Activated naive CD8-positive, alpha-beta T cell treated with anti-CD3 and anti-CD28 coated beads, Interleukin-2, amount 50 U/mL, for 24 hours (primary cell): Measurements from ENCODE around the gene KLHL6.

ENCODE experiments used
- ATAC-seq: fragments of 150-1000 bp; cut with Tn5 transposase; one replicate; pipeline ENCODE4 v1.10.0; 2021
- DNase-seq: peaks from one replicate; pipeline ENCODE4 v3.0.0; 2021
- H3K27ac Mint-ChIP-seq: one replicate; pipeline ENCODE4 v1.8.0; 2021; ENCODE audit warnings: mild to moderate bottlenecking, mixed read lengths
- H3K27me3 Mint-ChIP-seq: one replicate; pipeline ENCODE4 v1.8.0; 2021; ENCODE audit warnings: mixed read lengths
- H3K36me3 Mint-ChIP-seq: one replicate; pipeline ENCODE4 v1.8.0; 2021; ENCODE audit warnings: low read depth, mixed read lengths
- H3K4me1 Mint-ChIP-seq: one replicate; pipeline ENCODE4 v1.8.0; 2021; ENCODE audit warnings: mixed read lengths
- H3K4me3 Mint-ChIP-seq: one replicate; pipeline ENCODE4 v1.8.0; 2021; ENCODE audit warnings: mild to moderate bottlenecking, moderate library complexity, mixed read lengths
- H3K9me3 Mint-ChIP-seq: one replicate; pipeline ENCODE4 v1.8.0; 2021; ENCODE audit warnings: mixed read lengths

Gene KLHL6

DNA sequence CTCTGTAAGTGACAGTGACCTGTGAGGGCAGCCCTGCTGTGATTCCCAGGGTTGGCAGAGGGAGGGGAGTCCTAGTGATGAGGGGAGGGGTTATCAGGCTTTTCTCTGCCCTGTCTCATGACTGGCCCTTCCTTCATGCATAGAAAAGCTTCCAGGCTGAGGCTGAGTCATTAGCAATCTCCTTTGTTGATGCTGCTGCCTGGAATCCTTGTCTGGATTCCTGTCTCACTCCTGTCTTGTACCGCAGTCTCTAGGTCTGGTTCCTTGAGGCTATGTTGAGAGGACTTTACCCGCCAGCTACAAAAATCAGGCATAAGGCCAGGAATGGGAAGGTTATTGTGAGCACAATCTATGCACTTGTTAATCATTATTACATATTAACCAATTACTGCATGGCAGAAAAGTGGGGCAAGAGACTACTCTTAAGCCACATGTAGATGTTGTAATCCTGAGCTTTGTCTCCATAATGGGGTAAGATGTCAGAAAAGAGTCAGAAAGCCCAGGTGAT lies 7.2 kb downstream of the KLHL6 start:
- DNase-seq (no peak), ATAC-seq (no peak)
- H3K4me3 Mint-ChIP-seq: no peak overlapping the region
- H3K27ac Mint-ChIP-seq: no peak overlapping the region
- no peaks in the 10 kb centered on the region for H3K27me3 Mint-ChIP-seq
- H3K36me3 Mint-ChIP-seq: peaks cover 36% of the 10 kb centered on the region
- H3K9me3 Mint-ChIP-seq: no peaks in the 10 kb centered on the region
- peaks cover 62% of the 10 kb centered on the region for H3K4me1 Mint-ChIP-seq

- Mint-ChIP-seq H3K4me1 (peaks cover 63% of the 10 kb centered on the region), H3K4me3 (no peak overlapping the region)
Observed at GRCh38 chr3:183546625-183547024, 8.9 kb downstream of the KLHL6 start.

GRCh38 chr3:183545708-183546107 lies 9.8 kb downstream of the KLHL6 start:
- H3K27me3 Mint-ChIP-seq: no peaks in the 10 kb centered on the region
- H3K27ac Mint-ChIP-seq: no peak overlapping the region
- H3K9me3 Mint-ChIP-seq: no peaks in the 10 kb centered on the region
- peaks cover 24% of the 10 kb centered on the region for H3K36me3 Mint-ChIP-seq
- no peak for ATAC-seq
- no peak overlapping the region for H3K4me3 Mint-ChIP-seq
- H3K4me1 Mint-ChIP-seq: peaks cover 63% of the 10 kb centered on the region
- DNase-seq: no peak

More at GRCh38 chr3:183546625-183547024, 8.9 kb downstream of the KLHL6 start:
- peaks cover 29% of the 10 kb centered on the region for H3K36me3 Mint-ChIP-seq
- no peaks in the 10 kb centered on the region for H3K9me3 Mint-ChIP-seq
- ATAC-seq (no peak), DNase-seq (no peak)
- H3K27me3 Mint-ChIP-seq: no peaks in the 10 kb centered on the region
- H3K27ac Mint-ChIP-seq: no peak overlapping the region

DNA sequence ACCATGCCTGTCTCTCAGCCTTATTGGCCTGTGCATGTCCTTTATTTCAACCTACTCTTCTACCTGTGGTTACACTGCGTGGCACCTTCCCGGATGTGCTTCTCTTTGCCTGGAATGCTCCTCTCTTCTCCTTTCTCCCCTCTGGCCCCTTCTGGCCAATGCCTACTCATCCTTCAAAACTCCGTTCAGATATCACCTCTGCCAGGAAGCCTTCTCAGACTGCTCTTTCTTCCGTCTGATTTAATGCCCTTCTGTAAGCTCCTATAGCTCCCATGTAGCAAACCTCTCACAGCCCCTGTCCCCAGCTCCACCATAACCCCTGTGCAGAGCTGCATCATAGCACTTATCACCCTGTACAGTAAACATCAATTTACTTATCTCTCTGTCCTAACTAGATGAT lies 13.2 kb downstream of the KLHL6 start:
- DNase-seq (no peak), ATAC-seq (no peak)
- Mint-ChIP-seq H3K4me3 (no peak overlapping the region), H3K27ac (peak overlapping the region; percentile 30), H3K27me3 (no peaks in the 10 kb centered on the region), H3K4me1 (peaks cover 63% of the 10 kb centered on the region), H3K9me3 (no peaks in the 10 kb centered on the region), H3K36me3 (peaks cover 18% of the 10 kb centered on the region)

DNA sequence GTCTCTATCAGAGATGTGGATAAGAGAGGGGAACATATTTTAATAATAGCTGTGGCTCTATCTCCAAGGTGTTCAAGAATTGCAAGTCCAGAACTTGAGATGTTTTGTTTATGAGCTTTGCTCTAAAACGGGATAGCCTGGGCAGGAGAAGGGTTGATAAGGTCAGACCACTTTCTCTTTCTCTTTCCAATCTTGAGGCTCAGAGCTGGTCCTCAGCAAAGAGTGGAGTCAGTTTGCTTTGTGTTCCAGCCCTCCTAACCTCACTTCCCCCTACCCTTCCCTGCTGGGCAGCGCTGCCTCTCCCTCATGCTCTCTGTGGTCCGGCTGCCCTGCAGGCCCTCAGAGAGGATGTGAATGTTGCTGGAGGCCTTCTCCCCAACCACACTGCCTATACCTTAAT lies 13.8 kb downstream of the KLHL6 start:
- peaks cover 15% of the 10 kb centered on the region for H3K36me3 Mint-ChIP-seq
- peaks cover 68% of the 10 kb centered on the region for H3K4me1 Mint-ChIP-seq
- no peaks in the 10 kb centered on the region for H3K9me3 Mint-ChIP-seq
- peak overlapping the region; percentile 30 for H3K27ac Mint-ChIP-seq
- H3K4me3 Mint-ChIP-seq: peak overlapping the region; percentile 12
- H3K27me3 Mint-ChIP-seq: no peaks in the 10 kb centered on the region
- no peak for DNase-seq
- ATAC-seq: peak; percentile 62

DNA sequence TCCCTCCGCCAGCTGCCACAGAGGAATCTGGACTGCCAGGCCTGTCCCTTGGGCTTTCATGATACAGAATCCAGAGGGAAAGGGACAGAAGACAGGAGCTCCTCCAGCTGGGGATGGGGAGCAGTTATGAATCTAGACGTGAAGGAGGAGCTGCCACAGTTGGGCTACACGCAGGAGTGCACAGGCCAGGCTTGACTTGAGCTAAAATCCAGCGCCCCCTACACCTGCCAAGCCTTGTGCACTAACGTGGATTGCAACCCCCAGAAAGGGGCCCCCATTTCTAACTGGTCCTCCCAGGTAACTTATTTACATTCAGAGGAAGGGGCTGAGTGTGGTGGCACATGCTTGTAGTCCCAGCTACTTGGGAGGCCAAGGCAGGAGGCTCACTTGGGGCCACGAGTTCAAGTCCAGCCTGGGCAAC lies 14.3 kb downstream of the KLHL6 start:
- ATAC-seq (no peak), DNase-seq (no peak)
- Mint-ChIP-seq H3K4me3 (peak overlapping the region; percentile 34), H3K9me3 (no peaks in the 10 kb centered on the region), H3K27me3 (no peaks in the 10 kb centered on the region), H3K36me3 (peaks cover 11% of the 10 kb centered on the region), H3K4me1 (peaks cover 71% of the 10 kb centered on the region), H3K27ac (peak overlapping the region; percentile 73)

- DNase-seq (no peak), ATAC-seq (no peak)
- Mint-ChIP-seq H3K36me3 (peaks cover 11% of the 10 kb centered on the region), H3K4me1 (peaks cover 72% of the 10 kb centered on the region), H3K9me3 (no peaks in the 10 kb centered on the region), H3K27me3 (no peaks in the 10 kb centered on the region), H3K27ac (peak overlapping the region; percentile 73), H3K4me3 (peak overlapping the region; percentile 34)
Observed at GRCh38 chr3:183540501-183541234, 14.8 kb downstream of the KLHL6 start.

GRCh38 chr3:183539811-183540210 lies 15.7 kb downstream of the KLHL6 start:
- Mint-ChIP-seq H3K27me3 (no peaks in the 10 kb centered on the region), H3K27ac (no peak overlapping the region), H3K9me3 (no peaks in the 10 kb centered on the region), H3K4me1 (peaks cover 72% of the 10 kb centered on the region), H3K4me3 (no peak overlapping the region), H3K36me3 (peaks cover 11% of the 10 kb centered on the region)
- no peak for ATAC-seq
- DNase-seq: no peak

DNA sequence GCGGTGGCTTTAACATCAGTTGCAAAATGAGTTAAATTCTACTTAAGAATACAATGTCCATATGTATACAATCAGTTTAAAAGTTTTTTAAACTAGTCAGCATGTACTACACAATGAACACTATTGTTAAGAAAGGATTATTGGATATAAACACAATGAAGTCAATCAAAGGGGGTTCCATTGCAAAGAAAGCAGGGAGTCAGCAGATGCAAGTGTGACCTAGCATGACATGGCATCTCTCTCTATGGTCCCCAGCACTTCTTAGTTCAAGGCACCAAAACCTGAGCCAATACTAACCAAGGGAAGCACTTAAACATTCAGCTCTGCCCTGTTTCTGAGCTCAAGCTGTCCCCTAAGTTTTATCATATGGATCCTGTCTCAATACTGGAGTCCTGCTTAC lies 17.0 kb downstream of the KLHL6 start:
- DNase-seq: no peak
- H3K4me3 Mint-ChIP-seq: no peak overlapping the region
- no peaks in the 10 kb centered on the region for H3K27me3 Mint-ChIP-seq
- H3K36me3 Mint-ChIP-seq: peaks cover 10% of the 10 kb centered on the region
- ATAC-seq: no peak
- no peak overlapping the region for H3K27ac Mint-ChIP-seq
- peaks cover 70% of the 10 kb centered on the region for H3K4me1 Mint-ChIP-seq
- no peaks in the 10 kb centered on the region for H3K9me3 Mint-ChIP-seq

- Mint-ChIP-seq H3K4me3 (no peak overlapping the region), H3K27me3 (no peaks in the 10 kb centered on the region), H3K4me1 (peaks cover 68% of the 10 kb centered on the region)
Observed at GRCh38 chr3:183537295-183537730, 18.2 kb downstream of the KLHL6 start.

DNA sequence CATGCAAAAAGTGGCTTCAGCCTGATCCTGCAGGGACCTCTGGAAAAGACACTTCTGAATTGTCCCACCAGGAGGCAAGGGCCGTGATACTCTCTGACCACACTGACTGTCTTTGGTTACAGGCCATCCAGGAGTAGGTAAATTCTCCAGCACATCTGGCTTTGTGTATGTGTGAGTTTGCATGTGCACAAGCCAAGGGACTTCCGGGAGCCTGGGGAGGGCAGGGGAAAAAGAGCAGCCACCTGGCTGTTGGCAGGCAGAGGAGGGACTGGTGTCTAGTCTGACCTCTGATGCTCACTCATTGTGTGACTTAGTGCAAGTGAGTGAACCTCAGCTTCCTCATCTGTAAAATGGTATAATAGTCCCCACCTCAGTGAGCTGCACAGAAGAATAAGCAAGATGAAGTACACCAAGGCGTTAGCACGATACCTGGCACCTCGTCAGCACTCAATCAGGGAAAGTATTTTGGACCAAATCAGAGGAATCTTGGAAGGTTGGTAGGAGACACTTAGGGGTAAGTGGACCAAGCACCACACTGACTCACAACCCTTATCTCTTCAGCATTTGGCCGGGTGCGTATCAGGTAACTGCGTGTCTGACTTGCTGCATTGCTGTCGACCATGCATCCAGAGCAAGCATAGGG lies 19.1 kb downstream of the KLHL6 start:
- H3K4me3 Mint-ChIP-seq: no peak overlapping the region
- ATAC-seq: no peak
- H3K27me3 Mint-ChIP-seq: no peaks in the 10 kb centered on the region
- H3K9me3 Mint-ChIP-seq: no peaks in the 10 kb centered on the region
- no peak for DNase-seq
- peaks cover 62% of the 10 kb centered on the region for H3K4me1 Mint-ChIP-seq
- peaks cover 14% of the 10 kb centered on the region for H3K36me3 Mint-ChIP-seq
- peak overlapping the region; percentile 19 for H3K27ac Mint-ChIP-seq

More at GRCh38 chr3:183537295-183537730, 18.2 kb downstream of the KLHL6 start:
- no peak for ATAC-seq
- DNase-seq: no peak
- no peaks in the 10 kb centered on the region for H3K9me3 Mint-ChIP-seq
- no peak overlapping the region for H3K27ac Mint-ChIP-seq
- peaks cover 8% of the 10 kb centered on the region for H3K36me3 Mint-ChIP-seq

- Mint-ChIP-seq H3K36me3 (peaks cover 12% of the 10 kb centered on the region), H3K27me3 (no peaks in the 10 kb centered on the region), H3K9me3 (no peaks in the 10 kb centered on the region), H3K27ac (no peak overlapping the region), H3K4me1 (peaks cover 46% of the 10 kb centered on the region), H3K4me3 (no peak overlapping the region)
- DNase-seq (no peak), ATAC-seq (no peak)
Observed at GRCh38 chr3:183534249-183534648, 21.3 kb downstream of the KLHL6 start.

DNA sequence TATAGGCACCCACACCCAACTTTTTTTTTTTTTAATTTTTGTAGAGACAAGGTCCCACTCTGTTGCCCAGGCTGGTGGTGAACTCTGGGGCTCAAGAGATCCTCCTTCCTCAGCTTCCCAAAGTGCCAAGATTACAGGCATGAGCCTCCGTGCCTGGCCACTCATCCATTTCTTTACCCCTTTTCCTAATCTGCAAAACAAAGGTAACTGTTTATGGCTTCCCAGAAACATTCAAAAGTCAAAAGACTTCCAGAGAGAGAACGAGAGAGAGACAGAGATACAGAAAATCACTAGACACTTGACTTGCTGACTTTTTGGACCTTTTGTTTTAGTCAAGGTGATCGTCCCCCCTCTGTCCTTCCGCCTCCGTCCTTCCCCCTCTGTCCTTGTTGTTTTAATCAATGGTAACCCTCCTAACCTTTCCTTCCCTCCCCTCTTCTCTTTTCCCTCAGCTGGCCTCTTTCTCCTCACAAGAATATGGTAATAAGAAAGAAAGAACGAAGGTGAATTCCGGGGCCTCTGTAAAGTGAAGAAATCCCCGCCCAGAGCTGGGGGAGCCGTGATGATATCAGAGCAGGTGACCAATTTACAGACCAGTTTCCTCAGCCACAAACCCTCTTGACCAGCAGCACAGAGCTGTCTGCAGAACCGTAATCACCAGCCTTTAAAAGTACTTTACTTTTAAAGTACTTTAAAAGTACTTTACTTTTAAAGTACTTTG lies 21.9 kb downstream of the KLHL6 start:
- ATAC-seq: no peak
- H3K27me3 Mint-ChIP-seq: no peaks in the 10 kb centered on the region
- peaks cover 18% of the 10 kb centered on the region for H3K36me3 Mint-ChIP-seq
- H3K27ac Mint-ChIP-seq: peak overlapping the region; percentile 70
- peak overlapping the region; percentile 18 for H3K4me3 Mint-ChIP-seq
- peaks cover 46% of the 10 kb centered on the region for H3K4me1 Mint-ChIP-seq
- H3K9me3 Mint-ChIP-seq: no peaks in the 10 kb centered on the region
- no peak for DNase-seq

GRCh38 chr3:183532620-183533411 lies 22.7 kb downstream of the KLHL6 start:
- H3K27me3 Mint-ChIP-seq: no peaks in the 10 kb centered on the region
- H3K4me3 Mint-ChIP-seq: no peak overlapping the region
- ATAC-seq (no peak), DNase-seq (no peak)
- H3K9me3 Mint-ChIP-seq: no peaks in the 10 kb centered on the region
- peak overlapping the region; percentile 70 for H3K27ac Mint-ChIP-seq
- peaks cover 46% of the 10 kb centered on the region for H3K4me1 Mint-ChIP-seq
- peaks cover 25% of the 10 kb centered on the region for H3K36me3 Mint-ChIP-seq
